LNCAP (cell line): ENCODE results near the gene DDX21.

ENCODE experiments used
- CTCF ChIP-seq: fragments of 450-650 bp; IDR thresholded peaks from 2 replicates; pipeline ENCODE4 v1.5.1; 2017; ENCODE audit warnings: mild to moderate bottlenecking

Gene DDX21

GRCh38 chr10:68955832-68956532, at the start of gene DDX21:
TSS of gene DDX21 (plus strand) at chr10:68956170. CDS start at chr10:68956226, 56 bp downstream.
- TF ChIP-seq CTCF, result peak; percentile 65

- TF ChIP-seq CTCF, result no peak
These were observed 31.4 kb upstream of the DDX21 start for GRCh38 chr10:68924593-68924992.

- TF ChIP-seq CTCF, result no peak
These were observed 30.5 kb upstream of the DDX21 start for GRCh38 chr10:68925489-68925888.

GRCh38 chr10:68934994-68935393, 21.0 kb upstream of the DDX21 start:
- TF ChIP-seq CTCF, result no peak

- no peak for TF ChIP-seq CTCF
These were observed 17.9 kb upstream of the DDX21 start for GRCh38 chr10:68938117-68938516.

- no peak for TF ChIP-seq CTCF
These were observed 17.1 kb upstream of the DDX21 start for GRCh38 chr10:68938884-68939283.

GRCh38 chr10:68950598-68950997, 5.4 kb upstream of the DDX21 start:
- TF ChIP-seq CTCF, result no peak

- no peak for TF ChIP-seq CTCF
These were observed 1.1 kb upstream of the DDX21 start for GRCh38 chr10:68954904-68955303.
